WTC11 (cell line): ENCODE data around the gene ORC4. TPM values are rescaled to one million over a fixed set of nuclear protein-coding genes. Genes with fewer than 3 reads are reported as not detected.

Experiments
- ATAC-seq: fragments of 200-7000 bp; cut with Tn5 transposase; 2 replicates; pipeline ENCODE4 v1.10.0; 2021; ENCODE audit warnings: mild to moderate bottlenecking, moderate library complexity
- CTCF ChIA-PET: fragments of 300-600 bp; sonication (Branson Sonifier 250); formaldehyde crosslinking; loops from one replicate; lab custom pipeline; 2021; ENCODE audit warnings: antibody characterized with exemption; lab: Charles Lee
- POLR2A ChIA-PET: fragments of 350-600 bp; sonication (Branson Sonifier 250); formaldehyde crosslinking; loops from one replicate; lab custom pipeline; 2021; ENCODE audit warnings: antibody characterized with exemption; lab: Charles Lee
- DNase-seq: peaks from one replicate; pipeline ENCODE4 v3.0.0; 2021; ENCODE audit warnings: low spot score
- H3K27ac Mint-ChIP-seq: 2 replicates; pipeline ENCODE4 v1.8.0; 2021; ENCODE audit warnings: mixed read lengths
- H3K27me3 Mint-ChIP-seq: 2 replicates; pipeline ENCODE4 v1.8.0; 2021; ENCODE audit warnings: low read depth, mild to moderate bottlenecking, moderate library complexity, mixed read lengths
- H3K36me3 Mint-ChIP-seq: 2 replicates; pipeline ENCODE4 v1.8.0; 2021; ENCODE audit warnings: mixed read lengths
- H3K4me1 Mint-ChIP-seq: 2 replicates; pipeline ENCODE4 v1.8.0; 2022; ENCODE audit warnings: mixed read lengths
- H3K4me3 Mint-ChIP-seq: 2 replicates; pipeline ENCODE4 v1.8.0; 2021; ENCODE audit warnings: mild to moderate bottlenecking, moderate library complexity, mixed read lengths
- H3K9me3 Mint-ChIP-seq: 2 replicates; pipeline ENCODE4 v1.8.0; 2021; ENCODE audit warnings: mixed read lengths
- CREM ChIP-seq: sonication (generic); formaldehyde crosslinking; IDR thresholded peaks from 2 replicates; pipeline ENCODE4 v1.8.1; 2022; ENCODE audit warnings: mild to moderate bottlenecking, missing genetic modification reagents, moderate library complexity
- GRHL2 ChIP-seq: fragments of 250-450 bp; sonication (Bioruptor Pico); IDR thresholded peaks from 2 replicates; pipeline ENCODE4 v1.8.0; 2022; ENCODE audit warnings: mild to moderate bottlenecking, moderate library complexity; ENCODE audit not compliant: insufficient replicate concordance, severe bottlenecking
- HMGA2 ChIP-seq: fragments of 250-450 bp; sonication (Bioruptor Pico); IDR thresholded peaks from 2 replicates; pipeline ENCODE4 v1.4.0; 2021; ENCODE audit warnings: mild to moderate bottlenecking, moderate library complexity
- JUN ChIP-seq: sonication (generic); formaldehyde crosslinking; IDR thresholded peaks from 2 replicates; pipeline ENCODE4 v1.8.0; 2023; ENCODE audit warnings: mild to moderate bottlenecking, missing genetic modification reagents
- MYBL2 ChIP-seq: sonication (generic); formaldehyde crosslinking; IDR thresholded peaks from 2 replicates; pipeline ENCODE4 v1.8.1; 2023; ENCODE audit warnings: mild to moderate bottlenecking, moderate library complexity, missing genetic modification reagents
- NFATC4 ChIP-seq: fragments of 250-450 bp; sonication (Bioruptor Pico); IDR thresholded peaks from 2 replicates; pipeline ENCODE4 v1.9.0; 2021; ENCODE audit warnings: mild to moderate bottlenecking
- NFYB ChIP-seq: sonication (generic); formaldehyde crosslinking; conservative IDR thresholded peaks from 2 replicates; pipeline ENCODE4 v1.8.0; 2022; ENCODE audit warnings: low read depth, missing genetic modification reagents
- RORB ChIP-seq: fragments of 250-450 bp; sonication (Bioruptor Pico); IDR thresholded peaks from 2 replicates; pipeline ENCODE4 v1.9.0; 2021; ENCODE audit warnings: mild to moderate bottlenecking
- total RNA-seq: library from RNA; stranded (reverse); gene quantifications from 3 replicates; pipeline ENCODE4 v1.2.3, GENCODE V29; 2021
- TF ChIP-seq, protein P1 (sequence below): sonication (generic); formaldehyde crosslinking; IDR thresholded peaks from 2 replicates; pipeline ENCODE4 v1.8.1; 2023; ENCODE audit warnings: mild to moderate bottlenecking, missing genetic modification reagents, moderate library complexity
- TF ChIP-seq, protein P2 (sequence below): fragments of 200-600 bp; IDR thresholded peaks from 2 replicates; pipeline ENCODE4 v1.8.0; 2022; ENCODE audit warnings: antibody characterized with exemption
- TF ChIP-seq, protein P3 (sequence below): fragments of 250-450 bp; sonication (Bioruptor Pico); IDR thresholded peaks from 2 replicates; pipeline ENCODE4 v1.8.0; 2021; ENCODE audit warnings: mild to moderate bottlenecking
- TF ChIP-seq, protein P4 (sequence below): fragments of 250-450 bp; sonication (Bioruptor Pico); IDR thresholded peaks from 2 replicates; pipeline ENCODE4 v1.9.0; 2021; ENCODE audit warnings: mild to moderate bottlenecking
- TF ChIP-seq, protein P5 (sequence below): fragments of 250-450 bp; sonication (Bioruptor Pico); IDR thresholded peaks from 2 replicates; pipeline ENCODE4 v1.9.0; 2021; ENCODE audit warnings: mild to moderate bottlenecking, borderline replicate concordance
- TF ChIP-seq, protein P6 (sequence below): sonication (generic); formaldehyde crosslinking; IDR thresholded peaks from 2 replicates; pipeline ENCODE4 v1.8.1; 2022; ENCODE audit warnings: mild to moderate bottlenecking, moderate library complexity, missing genetic modification reagents
- TF ChIP-seq, protein P7 (sequence below): fragments of 250-450 bp; sonication (Bioruptor Pico); IDR thresholded peaks from 2 replicates; pipeline ENCODE4 v1.9.0; 2021; ENCODE audit warnings: mild to moderate bottlenecking

The ORC4 gene
- total RNA-seq, 1 experiment from 2014 or later: 57.9 TPM

DNA sequence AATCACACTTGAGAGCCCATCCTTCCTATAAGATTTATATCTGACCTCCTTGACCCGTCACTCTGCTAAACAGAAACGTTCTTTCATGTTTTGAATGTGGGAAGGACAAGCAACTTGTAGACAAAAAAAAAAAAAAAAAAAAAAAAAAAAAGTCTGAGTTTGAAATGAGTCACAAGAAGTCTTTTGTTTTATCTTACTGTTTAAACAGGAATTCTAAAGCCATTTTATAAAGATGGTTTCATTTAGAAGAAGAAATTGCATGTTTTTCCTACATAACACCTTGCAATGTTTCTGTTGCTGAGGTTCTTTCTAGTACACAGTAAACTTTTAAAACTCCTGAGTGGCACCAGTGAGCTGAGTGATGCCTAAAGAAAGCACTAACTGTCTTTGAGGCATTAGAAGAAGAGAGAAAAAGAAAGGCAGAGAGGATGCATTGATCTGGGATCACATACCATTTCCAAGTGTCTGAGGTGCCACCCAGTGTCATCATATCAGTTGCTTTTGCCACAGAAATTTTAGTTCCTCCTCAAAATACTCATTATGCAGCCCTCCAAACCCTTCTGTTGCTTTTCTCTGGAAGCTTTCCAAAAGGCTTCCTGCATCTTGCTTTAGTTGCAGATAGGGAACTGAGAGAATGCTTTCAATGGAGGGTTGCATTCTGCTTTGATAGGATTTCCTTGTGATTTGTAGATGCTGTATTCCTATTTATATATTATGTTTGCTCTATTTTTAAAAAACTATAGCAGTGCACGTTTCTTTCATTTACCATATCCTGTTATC, 106.6 kb downstream of the ORC4 start (continued):
- no peak for TF ChIP-seq NFYB
- TF ChIP-seq, protein P1, sequence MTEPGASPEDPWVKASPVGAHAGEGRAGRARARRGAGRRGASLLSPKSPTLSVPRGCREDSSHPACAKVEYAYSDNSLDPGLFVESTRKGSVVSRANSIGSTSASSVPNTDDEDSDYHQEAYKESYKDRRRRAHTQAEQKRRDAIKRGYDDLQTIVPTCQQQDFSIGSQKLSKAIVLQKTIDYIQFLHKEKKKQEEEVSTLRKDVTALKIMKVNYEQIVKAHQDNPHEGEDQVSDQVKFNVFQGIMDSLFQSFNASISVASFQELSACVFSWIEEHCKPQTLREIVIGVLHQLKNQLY: no peak

DNA sequence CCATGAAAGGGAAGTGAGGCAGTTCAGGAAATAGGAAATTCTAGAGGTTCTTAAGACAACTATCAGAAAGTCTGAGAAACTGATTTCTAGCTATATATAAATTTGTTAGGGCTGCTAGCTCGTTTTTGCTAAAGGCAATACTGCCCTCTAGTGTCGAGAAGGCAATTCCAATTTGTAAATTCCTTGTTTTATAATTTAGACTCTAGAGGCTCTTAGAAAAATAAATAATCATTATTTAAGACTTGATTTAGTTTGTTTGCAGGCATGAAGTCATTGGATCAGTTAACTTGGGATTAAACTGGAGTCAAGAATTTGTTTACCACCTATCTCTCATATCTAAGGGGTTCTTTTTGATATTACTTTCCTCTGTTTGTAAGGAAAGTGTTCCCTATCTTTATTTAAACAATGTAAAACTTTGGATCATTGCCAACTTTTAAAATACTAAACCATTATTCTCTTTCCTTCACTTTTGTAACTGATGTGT, 109.5 kb downstream of the ORC4 start:
- H3K4me3 Mint-ChIP-seq: no peak overlapping the region
- H3K27me3 Mint-ChIP-seq: no peaks in the 10 kb centered on the region
- TF ChIP-seq, protein P2, sequence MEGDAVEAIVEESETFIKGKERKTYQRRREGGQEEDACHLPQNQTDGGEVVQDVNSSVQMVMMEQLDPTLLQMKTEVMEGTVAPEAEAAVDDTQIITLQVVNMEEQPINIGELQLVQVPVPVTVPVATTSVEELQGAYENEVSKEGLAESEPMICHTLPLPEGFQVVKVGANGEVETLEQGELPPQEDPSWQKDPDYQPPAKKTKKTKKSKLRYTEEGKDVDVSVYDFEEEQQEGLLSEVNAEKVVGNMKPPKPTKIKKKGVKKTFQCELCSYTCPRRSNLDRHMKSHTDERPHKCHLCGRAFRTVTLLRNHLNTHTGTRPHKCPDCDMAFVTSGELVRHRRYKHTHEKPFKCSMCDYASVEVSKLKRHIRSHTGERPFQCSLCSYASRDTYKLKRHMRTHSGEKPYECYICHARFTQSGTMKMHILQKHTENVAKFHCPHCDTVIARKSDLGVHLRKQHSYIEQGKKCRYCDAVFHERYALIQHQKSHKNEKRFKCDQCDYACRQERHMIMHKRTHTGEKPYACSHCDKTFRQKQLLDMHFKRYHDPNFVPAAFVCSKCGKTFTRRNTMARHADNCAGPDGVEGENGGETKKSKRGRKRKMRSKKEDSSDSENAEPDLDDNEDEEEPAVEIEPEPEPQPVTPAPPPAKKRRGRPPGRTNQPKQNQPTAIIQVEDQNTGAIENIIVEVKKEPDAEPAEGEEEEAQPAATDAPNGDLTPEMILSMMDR: peak; percentile 55
- TF ChIP-seq, protein P3, sequence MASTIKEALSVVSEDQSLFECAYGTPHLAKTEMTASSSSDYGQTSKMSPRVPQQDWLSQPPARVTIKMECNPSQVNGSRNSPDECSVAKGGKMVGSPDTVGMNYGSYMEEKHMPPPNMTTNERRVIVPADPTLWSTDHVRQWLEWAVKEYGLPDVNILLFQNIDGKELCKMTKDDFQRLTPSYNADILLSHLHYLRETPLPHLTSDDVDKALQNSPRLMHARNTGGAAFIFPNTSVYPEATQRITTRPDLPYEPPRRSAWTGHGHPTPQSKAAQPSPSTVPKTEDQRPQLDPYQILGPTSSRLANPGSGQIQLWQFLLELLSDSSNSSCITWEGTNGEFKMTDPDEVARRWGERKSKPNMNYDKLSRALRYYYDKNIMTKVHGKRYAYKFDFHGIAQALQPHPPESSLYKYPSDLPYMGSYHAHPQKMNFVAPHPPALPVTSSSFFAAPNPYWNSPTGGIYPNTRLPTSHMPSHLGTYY (CRISPR knock-in tag): no peak
- H3K9me3 Mint-ChIP-seq: peaks cover 8% of the 10 kb centered on the region
- DNase-seq (no peak), ATAC-seq (no peak)
- H3K36me3 Mint-ChIP-seq: peaks cover 12% of the 10 kb centered on the region
- H3K27ac Mint-ChIP-seq: no peak overlapping the region
- POLR2A ChIA-PET: no interaction called here
- CTCF ChIA-PET: interaction anchor here (0.6 to 1.9 kb wide), 22 partner anchors 13 to 984 kb away, joined by 3 to 10 read pairs (median 4); no protein-coding TSS in a partner anchor
- H3K4me1 Mint-ChIP-seq: no peaks in the 10 kb centered on the region

DNA sequence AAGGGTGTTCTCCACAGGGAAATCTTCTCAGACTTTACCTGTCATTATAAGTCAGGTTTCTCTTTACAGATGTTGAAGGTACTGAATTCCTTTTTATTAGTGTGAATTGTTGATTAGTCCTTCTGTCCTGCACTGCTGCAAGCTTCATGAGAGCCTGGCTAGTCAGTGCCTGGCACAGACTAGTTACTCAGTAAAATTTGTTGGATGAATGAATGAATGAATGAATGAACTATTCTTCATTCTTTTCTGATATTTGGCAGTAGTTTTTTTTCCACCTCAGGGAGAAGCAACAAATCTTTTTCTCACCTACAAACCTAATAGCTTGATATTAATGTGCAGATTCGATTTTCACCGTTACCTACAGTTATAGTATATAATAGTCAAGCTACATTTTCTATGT, 111.4 kb downstream of the ORC4 start:
- Mint-ChIP-seq H3K27ac (no peak overlapping the region), H3K4me1 (no peaks in the 10 kb centered on the region), H3K9me3 (peaks cover 8% of the 10 kb centered on the region), H3K4me3 (no peak overlapping the region), H3K27me3 (no peaks in the 10 kb centered on the region), H3K36me3 (peaks cover 12% of the 10 kb centered on the region)
- TF ChIP-seq, protein P4, sequence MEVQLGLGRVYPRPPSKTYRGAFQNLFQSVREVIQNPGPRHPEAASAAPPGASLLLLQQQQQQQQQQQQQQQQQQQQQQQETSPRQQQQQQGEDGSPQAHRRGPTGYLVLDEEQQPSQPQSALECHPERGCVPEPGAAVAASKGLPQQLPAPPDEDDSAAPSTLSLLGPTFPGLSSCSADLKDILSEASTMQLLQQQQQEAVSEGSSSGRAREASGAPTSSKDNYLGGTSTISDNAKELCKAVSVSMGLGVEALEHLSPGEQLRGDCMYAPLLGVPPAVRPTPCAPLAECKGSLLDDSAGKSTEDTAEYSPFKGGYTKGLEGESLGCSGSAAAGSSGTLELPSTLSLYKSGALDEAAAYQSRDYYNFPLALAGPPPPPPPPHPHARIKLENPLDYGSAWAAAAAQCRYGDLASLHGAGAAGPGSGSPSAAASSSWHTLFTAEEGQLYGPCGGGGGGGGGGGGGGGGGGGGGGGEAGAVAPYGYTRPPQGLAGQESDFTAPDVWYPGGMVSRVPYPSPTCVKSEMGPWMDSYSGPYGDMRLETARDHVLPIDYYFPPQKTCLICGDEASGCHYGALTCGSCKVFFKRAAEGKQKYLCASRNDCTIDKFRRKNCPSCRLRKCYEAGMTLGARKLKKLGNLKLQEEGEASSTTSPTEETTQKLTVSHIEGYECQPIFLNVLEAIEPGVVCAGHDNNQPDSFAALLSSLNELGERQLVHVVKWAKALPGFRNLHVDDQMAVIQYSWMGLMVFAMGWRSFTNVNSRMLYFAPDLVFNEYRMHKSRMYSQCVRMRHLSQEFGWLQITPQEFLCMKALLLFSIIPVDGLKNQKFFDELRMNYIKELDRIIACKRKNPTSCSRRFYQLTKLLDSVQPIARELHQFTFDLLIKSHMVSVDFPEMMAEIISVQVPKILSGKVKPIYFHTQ: no peak
- TF ChIP-seq CREM (CRISPR knock-in tag): no peak
- TF ChIP-seq GRHL2 (CRISPR knock-in tag): no peak
- TF ChIP-seq, protein P5, sequence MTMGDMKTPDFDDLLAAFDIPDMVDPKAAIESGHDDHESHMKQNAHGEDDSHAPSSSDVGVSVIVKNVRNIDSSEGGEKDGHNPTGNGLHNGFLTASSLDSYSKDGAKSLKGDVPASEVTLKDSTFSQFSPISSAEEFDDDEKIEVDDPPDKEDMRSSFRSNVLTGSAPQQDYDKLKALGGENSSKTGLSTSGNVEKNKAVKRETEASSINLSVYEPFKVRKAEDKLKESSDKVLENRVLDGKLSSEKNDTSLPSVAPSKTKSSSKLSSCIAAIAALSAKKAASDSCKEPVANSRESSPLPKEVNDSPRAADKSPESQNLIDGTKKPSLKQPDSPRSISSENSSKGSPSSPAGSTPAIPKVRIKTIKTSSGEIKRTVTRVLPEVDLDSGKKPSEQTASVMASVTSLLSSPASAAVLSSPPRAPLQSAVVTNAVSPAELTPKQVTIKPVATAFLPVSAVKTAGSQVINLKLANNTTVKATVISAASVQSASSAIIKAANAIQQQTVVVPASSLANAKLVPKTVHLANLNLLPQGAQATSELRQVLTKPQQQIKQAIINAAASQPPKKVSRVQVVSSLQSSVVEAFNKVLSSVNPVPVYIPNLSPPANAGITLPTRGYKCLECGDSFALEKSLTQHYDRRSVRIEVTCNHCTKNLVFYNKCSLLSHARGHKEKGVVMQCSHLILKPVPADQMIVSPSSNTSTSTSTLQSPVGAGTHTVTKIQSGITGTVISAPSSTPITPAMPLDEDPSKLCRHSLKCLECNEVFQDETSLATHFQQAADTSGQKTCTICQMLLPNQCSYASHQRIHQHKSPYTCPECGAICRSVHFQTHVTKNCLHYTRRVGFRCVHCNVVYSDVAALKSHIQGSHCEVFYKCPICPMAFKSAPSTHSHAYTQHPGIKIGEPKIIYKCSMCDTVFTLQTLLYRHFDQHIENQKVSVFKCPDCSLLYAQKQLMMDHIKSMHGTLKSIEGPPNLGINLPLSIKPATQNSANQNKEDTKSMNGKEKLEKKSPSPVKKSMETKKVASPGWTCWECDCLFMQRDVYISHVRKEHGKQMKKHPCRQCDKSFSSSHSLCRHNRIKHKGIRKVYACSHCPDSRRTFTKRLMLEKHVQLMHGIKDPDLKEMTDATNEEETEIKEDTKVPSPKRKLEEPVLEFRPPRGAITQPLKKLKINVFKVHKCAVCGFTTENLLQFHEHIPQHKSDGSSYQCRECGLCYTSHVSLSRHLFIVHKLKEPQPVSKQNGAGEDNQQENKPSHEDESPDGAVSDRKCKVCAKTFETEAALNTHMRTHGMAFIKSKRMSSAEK (CRISPR knock-in tag): no peak
- TF ChIP-seq, protein P6, sequence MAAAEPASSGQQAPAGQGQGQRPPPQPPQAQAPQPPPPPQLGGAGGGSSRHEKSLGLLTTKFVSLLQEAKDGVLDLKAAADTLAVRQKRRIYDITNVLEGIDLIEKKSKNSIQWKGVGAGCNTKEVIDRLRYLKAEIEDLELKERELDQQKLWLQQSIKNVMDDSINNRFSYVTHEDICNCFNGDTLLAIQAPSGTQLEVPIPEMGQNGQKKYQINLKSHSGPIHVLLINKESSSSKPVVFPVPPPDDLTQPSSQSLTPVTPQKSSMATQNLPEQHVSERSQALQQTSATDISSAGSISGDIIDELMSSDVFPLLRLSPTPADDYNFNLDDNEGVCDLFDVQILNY: no peak
- TF ChIP-seq HMGA2: no peak
- TF ChIP-seq JUN (CRISPR knock-in tag): no peak
- TF ChIP-seq NFATC4 (CRISPR knock-in tag): no peak
- TF ChIP-seq, protein P7, sequence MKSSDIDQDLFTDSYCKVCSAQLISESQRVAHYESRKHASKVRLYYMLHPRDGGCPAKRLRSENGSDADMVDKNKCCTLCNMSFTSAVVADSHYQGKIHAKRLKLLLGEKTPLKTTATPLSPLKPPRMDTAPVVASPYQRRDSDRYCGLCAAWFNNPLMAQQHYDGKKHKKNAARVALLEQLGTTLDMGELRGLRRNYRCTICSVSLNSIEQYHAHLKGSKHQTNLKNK: no peak
- no peak for TF ChIP-seq NFYB
- no peak for TF ChIP-seq MYBL2 (CRISPR knock-in tag)
- no peak for TF ChIP-seq RORB (CRISPR knock-in tag)
- ATAC-seq (no peak), DNase-seq (no peak)
- CTCF ChIA-PET: interaction anchor here (0.9 to 1.3 kb wide), 2 partner anchors 519 to 982 kb away, joined by 3 to 4 read pairs; no protein-coding TSS in a partner anchor
- POLR2A ChIA-PET: interaction anchor here (0.6 kb wide), 1 partner anchor 305 kb away, joined by 3 read pairs; no protein-coding TSS in a partner anchor
